Upper lobe of left lung (tissue), 6 donors: ENCODE results near the gene FAM180A. TPM values are rescaled to one million over a fixed set of nuclear protein-coding genes. Genes with fewer than 3 reads are reported as not detected.

Experiments
- ATAC-seq, 2 donors: fragments of 200-7000 bp; cut with Tn5 transposase; one replicate each; pipeline ENCODE4 v1.9.1; 2022; ENCODE audit warnings: mild to moderate bottlenecking in 2 of 2, moderate library complexity in 2 of 2; ENCODE audit not compliant: low FRiP score in 2 of 2
- DNase-seq, 2 donors: peaks; one replicate each; pipeline ENCODE4 v3.0.0-alpha.2; 2019 to 2020
- H3K27ac ChIP-seq, 4 donors: fragments of 200-600 bp; sonication (generic); one replicate each; pipeline ENCODE4 v1.5.1; 2016 to 2019
- H3K27me3 ChIP-seq, 4 donors: fragments of 200-600 bp; sonication (generic); one replicate each; pipeline ENCODE4 v1.5.1; 2017 to 2019
- H3K36me3 ChIP-seq, 4 donors: fragments of 200-600 bp; sonication (generic); one replicate each; pipeline ENCODE4 v1.5.1; 2016 to 2019
- H3K4me1 ChIP-seq, 4 donors: fragments of 200-600 bp; sonication (generic); one replicate each; pipeline ENCODE4 v1.5.1; 2018 to 2019
- H3K4me3 ChIP-seq, 4 donors: fragments of 200-600 bp; sonication (generic); one replicate each; pipeline ENCODE4 v1.5.1; 2017 to 2019; ENCODE audit warnings: mild to moderate bottlenecking in 2 of 4, moderate library complexity in 1 of 4
- H3K9me3 ChIP-seq, 4 donors: fragments of 200-600 bp; sonication (generic); one replicate each; pipeline ENCODE4 v1.5.1; 2018 to 2019
- EP300 ChIP-seq, 4 donors: sonication (generic); formaldehyde crosslinking; IDR thresholded peaks; one replicate each; pipeline ENCODE4 v1.5.1; 2017; ENCODE audit warnings: antibody characterized with exemption in 4 of 4, control low read depth in 2 of 4
- POLR2A ChIP-seq, 4 donors: fragments of 450-650 bp; IDR thresholded peaks; one replicate each; pipeline ENCODE4 v1.5.1; 2016 to 2017; ENCODE audit warnings: antibody characterized with exemption in 4 of 4, mild to moderate bottlenecking in 2 of 4
- POLR2AphosphoS5 ChIP-seq, 2 donors: sonication (generic); formaldehyde crosslinking; IDR thresholded peaks; one replicate each; pipeline ENCODE4 v1.5.1; 2017; ENCODE audit warnings: antibody characterized with exemption in 2 of 2
- WGBS, 2 donors: methylation state at CpG; one replicate each; pipeline ENCODE4 v1.1.5; 2017 to 2018; 5-methylcytosine and 5-hydroxymethylcytosine counted together
- total RNA-seq, 6 donors: library from RNA; depleted of rRNA in 4 of 6; stranded (reverse); fragments of >200 nt in 4 of 6; gene quantifications; one replicate each; pipeline versions ENCODE4 v1.1.0 to v1.2.1, GENCODE V29; 2016 to 2021
- TF ChIP-seq, protein P1 (sequence below), 6 experiments: fragments of 450-650 bp in 4 of 6; fragments of 200-600 bp in 2 of 6; sonication (generic) in 2 of 6; IDR thresholded peaks; one replicate each; pipeline ENCODE4 v1.5.1; 2016 to 2019; ENCODE audit warnings: antibody characterized with exemption in 6 of 6
- donor health status: DM: no; HTN: no; CAD: no; lungs with moderate emphysema.
- donor health status: DM: no; HTN: yes; CAD: no; lungs with severe emphysema.

FAM180A gene
- total RNA-seq, 6 donors from 2014 or later: 1.0 to 4.8 (median 2.5) TPM; not detected in 2

DNA sequence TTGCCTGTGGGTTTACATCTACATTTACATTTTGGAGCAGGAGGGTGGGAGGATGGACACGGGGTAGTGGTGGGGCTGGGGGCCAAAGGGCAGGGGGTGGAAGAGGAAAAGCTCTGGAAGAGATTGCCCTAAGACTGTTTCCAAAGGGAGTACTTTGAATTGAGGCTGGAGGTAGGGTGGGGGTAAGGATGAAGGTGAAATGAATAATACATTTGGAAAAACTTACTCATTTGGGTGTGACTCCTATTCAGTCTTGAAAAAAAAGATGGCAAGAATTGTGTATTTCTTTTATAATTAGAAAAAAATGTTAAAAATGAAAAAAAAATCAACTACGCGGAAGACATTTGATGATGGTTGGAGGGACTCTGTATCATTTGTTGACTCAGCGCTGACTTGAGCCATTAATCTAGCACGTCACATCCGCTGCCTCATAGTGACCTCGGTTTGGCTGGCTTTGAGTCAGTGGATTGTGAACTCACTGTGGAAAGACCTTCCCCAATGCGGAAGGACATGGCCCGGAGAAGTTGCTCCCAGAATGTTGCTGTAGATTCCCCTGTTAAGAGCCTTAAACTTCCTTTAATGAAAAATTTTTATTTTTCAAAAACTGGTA lies 2.8 kb downstream of the FAM180A start:
- Histone ChIP-seq H3K4me3 (no peak overlapping the region), H3K9me3 (no peaks in the 10 kb centered on the region), H3K27ac (no peak overlapping the region), H3K27me3 (no peaks in the 10 kb centered on the region), H3K4me1 (peaks cover 0 to 6% (median 0%) of the 10 kb centered on the region in 4 donors), H3K36me3 (no peaks in the 10 kb centered on the region)
- DNase-seq (no peak), ATAC-seq (peak in 1 of 2 donors; percentile 85)
- TF ChIP-seq POLR2A (IDR thresholded peaks at IDR 0.05) (no peak), POLR2AphosphoS5 (IDR thresholded peaks at IDR 0.05) (no peak), EP300 (IDR thresholded peaks at IDR 0.05) (no peak)
- TF ChIP-seq, protein P1, sequence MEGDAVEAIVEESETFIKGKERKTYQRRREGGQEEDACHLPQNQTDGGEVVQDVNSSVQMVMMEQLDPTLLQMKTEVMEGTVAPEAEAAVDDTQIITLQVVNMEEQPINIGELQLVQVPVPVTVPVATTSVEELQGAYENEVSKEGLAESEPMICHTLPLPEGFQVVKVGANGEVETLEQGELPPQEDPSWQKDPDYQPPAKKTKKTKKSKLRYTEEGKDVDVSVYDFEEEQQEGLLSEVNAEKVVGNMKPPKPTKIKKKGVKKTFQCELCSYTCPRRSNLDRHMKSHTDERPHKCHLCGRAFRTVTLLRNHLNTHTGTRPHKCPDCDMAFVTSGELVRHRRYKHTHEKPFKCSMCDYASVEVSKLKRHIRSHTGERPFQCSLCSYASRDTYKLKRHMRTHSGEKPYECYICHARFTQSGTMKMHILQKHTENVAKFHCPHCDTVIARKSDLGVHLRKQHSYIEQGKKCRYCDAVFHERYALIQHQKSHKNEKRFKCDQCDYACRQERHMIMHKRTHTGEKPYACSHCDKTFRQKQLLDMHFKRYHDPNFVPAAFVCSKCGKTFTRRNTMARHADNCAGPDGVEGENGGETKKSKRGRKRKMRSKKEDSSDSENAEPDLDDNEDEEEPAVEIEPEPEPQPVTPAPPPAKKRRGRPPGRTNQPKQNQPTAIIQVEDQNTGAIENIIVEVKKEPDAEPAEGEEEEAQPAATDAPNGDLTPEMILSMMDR (IDR thresholded peaks at IDR 0.05): no peak
- WGBS, 2 donors: 77 to 81% methylated on average over 9 of the region's 9 CpGs

DNA sequence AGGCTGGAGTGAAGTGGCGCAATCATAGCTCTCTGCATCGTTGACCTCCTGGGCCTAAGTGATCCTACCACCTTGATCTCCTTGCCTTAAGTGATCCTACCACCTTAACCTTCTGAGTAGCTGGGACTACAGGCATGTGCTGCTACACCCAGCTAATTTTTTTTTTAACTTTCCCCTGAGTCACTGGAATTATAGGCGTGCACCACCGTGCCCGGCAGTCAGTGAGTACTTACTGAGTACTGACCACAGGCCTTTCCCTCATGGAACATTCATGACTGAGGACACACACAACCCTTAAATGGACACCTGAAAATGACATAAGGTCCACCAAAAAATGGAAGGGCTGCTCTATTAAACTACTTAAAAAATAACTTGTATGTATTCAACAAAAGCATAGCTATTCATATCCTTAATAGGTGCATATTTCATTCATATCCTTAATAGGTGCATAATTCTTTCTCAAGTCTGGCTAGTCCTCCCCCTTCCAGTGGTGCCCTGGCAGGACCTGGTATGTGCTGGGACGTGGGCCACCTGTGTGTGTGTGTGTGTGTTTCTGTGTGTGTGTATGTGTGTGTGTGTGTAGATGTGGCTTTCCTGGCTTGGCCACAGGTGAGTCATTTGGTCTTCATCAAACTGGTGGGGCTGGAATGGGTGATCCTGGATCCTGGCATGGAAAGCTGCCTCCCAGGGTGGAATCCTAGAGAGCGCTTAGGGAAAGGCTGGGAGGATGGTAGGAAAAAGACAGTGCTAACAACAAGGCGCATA lies 3.5 kb downstream of the FAM180A start:
- TF ChIP-seq POLR2AphosphoS5 (IDR thresholded peaks at IDR 0.05) (no peak), EP300 (IDR thresholded peaks at IDR 0.05) (no peak)
- DNase-seq: no peak
- Histone ChIP-seq H3K9me3 (no peaks in the 10 kb centered on the region), H3K36me3 (no peaks in the 10 kb centered on the region), H3K4me3 (no peak overlapping the region), H3K27me3 (no peaks in the 10 kb centered on the region), H3K4me1 (peaks cover 0 to 6% (median 0%) of the 10 kb centered on the region in 4 donors), H3K27ac (no peak overlapping the region)
- WGBS, 2 donors: 83 to 87% methylated on average over 8 of the region's 8 CpGs
- peak in 1 of 2 donors; percentile 57 for ATAC-seq

DNA sequence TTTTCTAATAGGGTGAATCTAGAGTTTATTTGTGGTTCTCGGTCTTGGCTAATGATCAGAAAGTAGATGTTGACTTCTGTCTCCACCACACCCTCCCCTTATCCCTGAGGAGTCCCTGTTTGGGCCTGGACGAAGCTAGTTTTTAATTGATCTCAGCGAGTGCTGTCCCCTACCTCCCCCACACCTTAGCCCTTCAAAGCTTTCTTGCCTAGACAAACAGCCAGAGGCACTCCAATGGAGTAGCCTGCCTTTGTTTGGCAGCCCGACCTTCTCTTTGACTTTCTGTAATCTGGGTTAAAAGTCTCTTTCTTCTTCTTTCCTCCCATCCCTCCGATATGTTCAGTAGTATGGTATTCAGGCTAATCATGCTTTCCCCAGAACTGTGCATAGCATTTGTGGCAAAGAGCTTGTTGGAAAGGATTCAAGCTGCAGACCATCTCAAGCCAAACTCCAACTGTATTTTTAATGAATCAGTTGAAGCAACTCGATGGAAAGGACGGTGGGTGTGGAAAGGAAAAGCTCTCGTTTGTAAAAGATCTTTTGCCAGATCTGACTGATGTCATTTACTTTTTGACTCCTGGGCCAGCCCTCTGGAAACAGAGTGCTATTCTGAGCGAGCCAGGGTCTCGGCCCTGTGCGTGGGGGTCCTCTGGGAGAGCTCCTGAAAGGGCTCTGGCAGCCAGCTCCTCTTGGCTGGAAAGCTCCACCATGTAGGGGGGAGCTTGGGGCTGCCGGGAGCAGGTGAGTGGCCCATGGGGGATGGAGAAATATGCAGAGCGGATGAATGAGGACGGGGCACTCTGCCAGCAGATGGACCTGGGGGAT lies 4.5 kb downstream of the FAM180A start:
- Histone ChIP-seq H3K9me3 (no peaks in the 10 kb centered on the region), H3K36me3 (no peaks in the 10 kb centered on the region), H3K27ac (no peak overlapping the region), H3K4me1 (peaks cover 0 to 6% (median 0%) of the 10 kb centered on the region in 4 donors), H3K4me3 (no peak overlapping the region), H3K27me3 (no peaks in the 10 kb centered on the region)
- TF ChIP-seq, protein P1 (IDR thresholded peaks at IDR 0.05): no peak
- TF ChIP-seq EP300 (IDR thresholded peaks at IDR 0.05) (no peak), POLR2AphosphoS5 (IDR thresholded peaks at IDR 0.05) (no peak), POLR2A (IDR thresholded peaks at IDR 0.05) (no peak)
- DNase-seq (no peak), ATAC-seq (peak in 1 of 2 donors; percentile 40)
- WGBS, 2 donors: 60 to 64% methylated on average over 14 of the region's 14 CpGs

DNA sequence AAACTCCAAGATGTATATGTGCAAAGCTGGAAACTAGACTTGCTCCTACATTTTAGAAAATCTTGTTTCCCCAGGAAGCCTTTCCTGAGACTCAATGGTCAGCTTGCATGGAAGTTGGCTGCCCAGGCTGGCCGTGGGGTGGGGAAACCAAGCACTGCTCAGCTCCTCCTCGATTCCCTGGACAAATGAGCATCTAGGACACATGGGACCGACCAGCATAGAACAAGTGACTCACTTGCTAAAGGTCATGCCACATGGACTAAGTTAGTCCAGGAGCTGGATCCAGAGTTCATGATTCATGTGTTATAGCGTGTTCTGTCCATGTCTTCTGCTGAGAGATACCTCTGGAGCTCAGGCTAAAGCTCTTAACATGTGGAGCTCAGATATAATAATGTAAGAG lies 6.2 kb downstream of the FAM180A start:
- H3K27me3 ChIP-seq: no peaks in the 10 kb centered on the region
- 82 to 83% methylated on average over 4 of the region's 4 CpGs for WGBS, 2 donors
- no peaks in the 10 kb centered on the region for H3K9me3 ChIP-seq
- TF ChIP-seq EP300 (IDR thresholded peaks at IDR 0.05) (no peak), POLR2A (IDR thresholded peaks at IDR 0.05) (no peak), POLR2AphosphoS5 (IDR thresholded peaks at IDR 0.05) (no peak)
- TF ChIP-seq, protein P1 (IDR thresholded peaks at IDR 0.05): no peak
- no peak for DNase-seq
- H3K27ac ChIP-seq: no peak overlapping the region
- no peaks in the 10 kb centered on the region for H3K36me3 ChIP-seq
- ATAC-seq: no peak
- H3K4me1 ChIP-seq: peaks cover 0 to 6% (median 0%) of the 10 kb centered on the region in 4 donors
- no peak overlapping the region for H3K4me3 ChIP-seq

DNA sequence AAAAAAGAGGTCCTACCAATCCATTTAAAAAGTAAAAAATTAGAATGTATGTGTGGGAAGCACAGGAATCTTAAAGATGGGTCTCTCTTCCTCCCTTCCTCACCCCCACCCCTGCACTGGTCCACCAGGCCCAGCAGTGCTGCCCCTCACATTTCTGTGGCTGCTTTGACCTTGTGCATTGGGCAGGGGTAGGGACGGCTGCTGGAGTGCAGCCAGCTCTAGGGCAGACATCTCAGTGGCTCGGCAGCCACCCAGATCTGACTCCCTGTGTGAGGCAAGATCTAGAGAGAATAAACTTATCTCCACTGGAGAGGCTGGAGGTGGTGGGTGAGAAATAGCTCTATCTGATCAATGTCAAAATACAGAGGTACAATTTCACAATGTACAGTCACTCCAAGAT lies 6.7 kb downstream of the FAM180A start:
- WGBS, 2 donors: 53 to 69% methylated on average over 2 of the region's 2 CpGs
- H3K9me3 ChIP-seq: no peaks in the 10 kb centered on the region

More for the DNA sequence above, 6.7 kb downstream of the FAM180A start:
- H3K4me3 ChIP-seq: no peak overlapping the region
- no peak overlapping the region for H3K27ac ChIP-seq
- ATAC-seq (no peak), DNase-seq (no peak)
- peaks cover 0 to 6% (median 0%) of the 10 kb centered on the region in 4 donors for H3K4me1 ChIP-seq
- H3K36me3 ChIP-seq: no peaks in the 10 kb centered on the region
- TF ChIP-seq EP300 (IDR thresholded peaks at IDR 0.05): no peak
- TF ChIP-seq POLR2AphosphoS5 (IDR thresholded peaks at IDR 0.05): no peak
- TF ChIP-seq, protein P1 (IDR thresholded peaks at IDR 0.05): no peak
- TF ChIP-seq POLR2A (IDR thresholded peaks at IDR 0.05): no peak
- no peaks in the 10 kb centered on the region for H3K27me3 ChIP-seq
